ENCODE data around the gene SLC25A51.
A peak's percentile ranks its signal among the peaks of the same experiment; 100 is the strongest.
"Not testable (repeated sequence)": the region's sequence is repeated elsewhere in the genome, so short reads cannot be mapped to it uniquely, and the experiment has no call there.

The SLC25A51 gene

DNA sequence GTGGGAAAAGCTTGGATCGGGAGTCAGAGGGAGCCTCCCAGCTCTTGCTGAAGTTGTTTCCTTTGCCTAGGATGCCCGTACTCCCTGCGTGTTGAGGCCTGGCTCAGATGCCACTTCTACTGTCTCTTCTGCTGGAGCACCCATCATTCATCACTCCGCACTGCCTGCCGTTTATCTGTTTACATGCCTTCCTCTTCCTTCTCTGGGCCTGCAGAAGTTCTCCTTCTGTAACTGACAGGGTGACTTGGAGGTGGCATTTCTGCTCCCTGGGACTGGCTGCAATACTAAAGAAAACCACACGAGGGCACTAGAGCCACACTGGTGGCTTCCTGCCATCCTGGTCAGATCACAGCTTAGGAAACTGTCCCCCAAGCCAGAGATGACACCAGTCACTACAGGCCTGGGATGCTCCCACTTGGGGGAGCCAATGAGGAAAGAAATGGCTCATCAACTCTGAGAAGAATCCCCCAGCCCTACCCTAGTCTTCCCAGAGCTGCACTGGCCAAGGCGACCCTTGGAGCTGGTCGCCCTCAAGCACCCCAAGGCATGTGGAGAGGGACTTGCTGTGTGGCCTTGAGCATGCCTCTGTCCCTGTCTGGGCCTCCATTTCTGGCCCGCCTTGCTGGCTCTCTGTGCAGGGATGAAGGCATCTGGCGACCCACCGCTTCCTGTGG lies 9.7 kb upstream of the SLC25A51 start:
- Histone ChIP-seq H3K27me3 (ENCODE audit: control insufficient read depth, insufficient read depth, low read length) (no peaks in the 10 kb centered on the region), H3K4me1 (ENCODE audit: control insufficient read depth, insufficient read depth, low read length) (peaks cover 1% of the 10 kb centered on the region; the same call in 1 of the 2 replicates), H3K27ac (ENCODE audit: low read length) (no peak overlapping the region), H3K36me3 (ENCODE audit: control insufficient read depth, insufficient read depth, low read length) (peaks cover 5% of the 10 kb centered on the region; the same call in 1 of the 2 replicates), H3K9me3 (ENCODE audit: control insufficient read depth, insufficient read depth, low read length) (no peaks in the 10 kb centered on the region), H3K4me3 (ENCODE audit: low read length) (no peak overlapping the region)
- WGBS (ENCODE audit: insufficient coverage, insufficient read length), result no CpG with 5 or more reads among the region's 11 CpGs
- peak; percentile 87 for DNase-seq (ENCODE audit: low read depth, low spot score)

DNA sequence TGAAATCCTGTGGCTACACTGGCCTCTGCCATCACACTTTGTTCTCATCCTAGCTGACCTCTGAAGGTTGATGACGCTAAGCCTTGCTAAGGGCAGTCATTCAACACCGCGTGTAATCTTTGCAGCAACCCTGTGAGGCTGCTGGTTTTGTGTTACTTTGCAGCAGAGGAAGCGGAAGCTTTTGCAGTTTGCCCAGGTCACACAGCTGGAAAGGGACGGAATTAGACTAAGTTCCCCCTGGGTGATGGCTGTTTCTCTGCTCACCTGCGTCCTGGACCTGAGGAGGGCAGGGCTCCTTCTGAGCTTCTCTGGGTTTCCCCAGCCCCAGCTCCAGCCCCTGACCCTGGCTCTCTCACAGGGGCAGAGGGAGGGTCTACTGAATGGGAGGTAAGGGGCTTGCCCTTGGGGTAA lies 7.3 kb upstream of the SLC25A51 start:
- DNase-seq (ENCODE audit: low read depth, low spot score), result no peak
- peaks cover 1% of the 10 kb centered on the region; the same call in 1 of the 2 replicates for H3K4me1 ChIP-seq (ENCODE audit: control insufficient read depth, insufficient read depth, low read length)
- H3K27me3 ChIP-seq (ENCODE audit: control insufficient read depth, insufficient read depth, low read length), result no peaks in the 10 kb centered on the region
- H3K27ac ChIP-seq (ENCODE audit: low read length), result no peak overlapping the region
- no CpG with 5 or more reads among the region's 6 CpGs for WGBS (ENCODE audit: insufficient coverage, insufficient read length)
- no peaks in the 10 kb centered on the region for H3K36me3 ChIP-seq (ENCODE audit: control insufficient read depth, insufficient read depth, low read length)
- H3K9me3 ChIP-seq (ENCODE audit: control insufficient read depth, insufficient read depth, low read length), result no peaks in the 10 kb centered on the region
- no peak overlapping the region for H3K4me3 ChIP-seq (ENCODE audit: low read length)

DNA sequence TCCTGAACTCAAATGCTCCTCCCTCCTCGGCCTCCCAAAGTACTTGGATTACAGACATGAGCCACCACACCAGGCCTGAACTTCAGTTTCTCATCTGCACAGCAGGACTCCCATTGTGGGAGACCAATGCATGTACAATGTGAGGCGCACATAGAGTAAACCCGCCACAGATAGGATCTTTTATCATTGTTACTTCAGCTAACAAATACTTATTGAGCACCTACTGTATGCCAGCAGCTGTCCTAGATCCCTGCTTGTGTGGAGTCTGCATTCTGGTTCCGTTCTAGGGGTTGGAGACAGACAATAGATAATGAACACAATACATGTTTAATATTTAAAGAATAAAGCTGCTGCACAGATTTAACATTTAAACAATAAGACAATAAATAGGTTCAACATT lies 6.3 kb upstream of the SLC25A51 start:
- no peak for DNase-seq (ENCODE audit: low read depth, low spot score)
- H3K27me3 ChIP-seq (ENCODE audit: control insufficient read depth, insufficient read depth, low read length), result no peaks in the 10 kb centered on the region
- H3K36me3 ChIP-seq (ENCODE audit: control insufficient read depth, insufficient read depth, low read length), result no peaks in the 10 kb centered on the region
- H3K27ac ChIP-seq (ENCODE audit: low read length), result no peak overlapping the region
- peaks cover 1% of the 10 kb centered on the region; the same call in 1 of the 2 replicates for H3K4me1 ChIP-seq (ENCODE audit: control insufficient read depth, insufficient read depth, low read length)
- no peaks in the 10 kb centered on the region for H3K9me3 ChIP-seq (ENCODE audit: control insufficient read depth, insufficient read depth, low read length)
- no peak overlapping the region for H3K4me3 ChIP-seq (ENCODE audit: low read length)
- no CpG with 5 or more reads among the region's 4 CpGs for whole genome bisulfite sequencing (ENCODE audit: insufficient coverage, insufficient read length)

DNA sequence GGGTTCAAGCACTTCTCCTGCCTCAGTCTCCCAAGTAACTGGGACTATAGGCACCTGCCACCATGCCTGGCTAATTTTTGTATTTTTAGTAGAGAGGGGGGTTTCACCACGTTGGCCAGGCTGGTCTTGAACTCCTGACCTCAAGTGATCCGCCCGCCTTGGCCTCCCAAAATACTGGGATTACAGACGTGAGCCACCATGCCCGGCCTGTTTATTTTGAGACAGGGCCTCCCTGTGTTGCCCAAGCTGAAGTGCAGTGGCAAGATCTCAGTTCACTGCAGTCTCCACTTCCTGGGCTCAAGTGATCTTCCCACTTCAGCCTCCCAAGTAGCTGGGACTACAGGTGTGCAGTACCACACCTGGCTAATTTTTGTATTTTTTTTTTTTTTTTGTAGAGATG lies 5.9 kb upstream of the SLC25A51 start:
- not testable (repeated sequence) for H3K4me1 ChIP-seq (ENCODE audit: control insufficient read depth, insufficient read depth, low read length); H3K27ac ChIP-seq (ENCODE audit: low read length); H3K4me3 ChIP-seq (ENCODE audit: low read length); H3K9me3 ChIP-seq (ENCODE audit: control insufficient read depth, insufficient read depth, low read length); DNase-seq (ENCODE audit: low read depth, low spot score); H3K27me3 ChIP-seq (ENCODE audit: control insufficient read depth, insufficient read depth, low read length); H3K36me3 ChIP-seq (ENCODE audit: control insufficient read depth, insufficient read depth, low read length)
- WGBS (ENCODE audit: insufficient coverage, insufficient read length), result no CpG with 5 or more reads among the region's 5 CpGs

DNA sequence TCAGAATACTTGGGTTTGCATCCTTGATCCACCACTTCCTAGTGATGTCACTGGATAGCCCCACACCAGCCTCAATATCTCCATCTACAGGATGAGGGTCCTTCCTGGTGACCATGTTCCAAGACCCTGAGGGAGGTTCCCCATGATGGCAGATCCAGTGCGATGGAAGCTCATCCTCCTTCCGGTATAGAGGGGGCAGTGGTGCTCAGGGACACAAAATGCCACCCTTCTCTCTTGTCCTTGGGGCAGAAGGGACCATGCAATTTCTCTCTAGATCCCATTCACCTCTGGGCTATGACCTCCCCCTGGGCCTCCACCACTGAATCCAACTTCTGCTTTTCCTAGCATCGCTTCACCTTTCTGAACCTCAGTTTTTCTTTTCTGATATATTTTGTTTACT lies 5.4 kb upstream of the SLC25A51 start:
- H3K27ac ChIP-seq (ENCODE audit: low read length), result no peak overlapping the region
- H3K4me3 ChIP-seq (ENCODE audit: low read length), result no peak overlapping the region
- no CpG with 5 or more reads among the region's 3 CpGs for WGBS (ENCODE audit: insufficient coverage, insufficient read length)
- DNase-seq (ENCODE audit: low read depth, low spot score), result no peak
- H3K4me1 ChIP-seq (ENCODE audit: control insufficient read depth, insufficient read depth, low read length), result peaks cover 5% of the 10 kb centered on the region; the same call in 1 of the 2 replicates
- no peaks in the 10 kb centered on the region for H3K27me3 ChIP-seq (ENCODE audit: control insufficient read depth, insufficient read depth, low read length)
- no peaks in the 10 kb centered on the region for H3K36me3 ChIP-seq (ENCODE audit: control insufficient read depth, insufficient read depth, low read length)
- no peaks in the 10 kb centered on the region for H3K9me3 ChIP-seq (ENCODE audit: control insufficient read depth, insufficient read depth, low read length)

DNA sequence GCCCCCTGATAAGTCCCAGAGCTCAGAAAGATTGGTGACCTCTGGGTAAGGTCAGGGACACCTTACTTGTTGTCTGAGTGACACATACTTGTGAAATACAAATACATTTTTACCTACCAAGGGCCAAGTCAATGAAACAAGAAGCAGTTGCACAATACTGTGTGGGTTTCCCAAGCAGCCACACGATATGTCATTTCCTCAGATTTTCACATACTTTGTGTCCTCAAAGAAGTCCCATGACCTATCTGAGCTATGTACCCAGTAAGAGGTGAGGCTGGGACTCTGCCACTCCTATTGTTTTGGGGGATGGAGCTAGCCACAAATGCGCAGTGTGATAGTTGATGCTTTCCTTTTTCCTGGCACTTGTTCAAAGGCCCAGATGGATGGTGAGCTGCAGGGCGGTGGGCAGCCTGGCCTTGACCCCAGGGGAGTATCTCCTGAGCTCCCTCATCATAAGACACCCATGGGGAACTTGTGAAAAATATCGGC lies 4.8 kb upstream of the SLC25A51 start:
- no peaks in the 10 kb centered on the region for H3K9me3 ChIP-seq (ENCODE audit: control insufficient read depth, insufficient read depth, low read length)
- no CpG with 5 or more reads among the region's 4 CpGs for WGBS (ENCODE audit: insufficient coverage, insufficient read length)
- no peak overlapping the region for H3K4me3 ChIP-seq (ENCODE audit: low read length)
- peaks cover 3% of the 10 kb centered on the region; the same call in 1 of the 2 replicates for H3K4me1 ChIP-seq (ENCODE audit: control insufficient read depth, insufficient read depth, low read length)
- H3K27ac ChIP-seq (ENCODE audit: low read length), result no peak overlapping the region
- H3K36me3 ChIP-seq (ENCODE audit: control insufficient read depth, insufficient read depth, low read length), result no peaks in the 10 kb centered on the region
- DNase-seq (ENCODE audit: low read depth, low spot score), result no peak
- H3K27me3 ChIP-seq (ENCODE audit: control insufficient read depth, insufficient read depth, low read length), result no peaks in the 10 kb centered on the region

DNA sequence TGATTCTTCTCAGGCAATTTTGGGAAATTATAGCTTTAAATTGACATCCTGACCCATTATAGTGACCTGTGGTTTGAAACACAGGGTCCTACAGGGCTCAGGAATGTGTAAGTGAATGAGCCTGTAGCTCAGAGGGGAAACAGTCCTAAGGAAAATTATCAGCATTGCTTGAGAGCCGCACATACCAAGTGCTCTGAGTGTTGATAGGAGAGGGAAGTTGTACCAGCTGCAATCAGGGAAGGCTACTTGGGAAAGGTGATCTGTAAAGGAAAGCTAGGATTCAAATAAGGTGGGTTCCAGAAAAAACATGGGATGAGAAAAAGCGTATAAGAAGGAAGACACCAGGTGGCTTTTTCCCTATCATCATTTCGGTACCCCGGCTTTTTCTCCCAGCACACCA lies 4.4 kb upstream of the SLC25A51 start:
- H3K36me3 ChIP-seq (ENCODE audit: control insufficient read depth, insufficient read depth, low read length), result no peaks in the 10 kb centered on the region
- no CpG with 5 or more reads among the region's 4 CpGs for WGBS (ENCODE audit: insufficient coverage, insufficient read length)
- H3K27ac ChIP-seq (ENCODE audit: low read length), result no peak overlapping the region
- no peak overlapping the region for H3K4me3 ChIP-seq (ENCODE audit: low read length)
- DNase-seq (ENCODE audit: low read depth, low spot score), result no peak
- peaks cover 3% of the 10 kb centered on the region; the same call in 1 of the 2 replicates for H3K4me1 ChIP-seq (ENCODE audit: control insufficient read depth, insufficient read depth, low read length)
- H3K27me3 ChIP-seq (ENCODE audit: control insufficient read depth, insufficient read depth, low read length), result no peaks in the 10 kb centered on the region
- H3K9me3 ChIP-seq (ENCODE audit: control insufficient read depth, insufficient read depth, low read length), result no peaks in the 10 kb centered on the region

DNA sequence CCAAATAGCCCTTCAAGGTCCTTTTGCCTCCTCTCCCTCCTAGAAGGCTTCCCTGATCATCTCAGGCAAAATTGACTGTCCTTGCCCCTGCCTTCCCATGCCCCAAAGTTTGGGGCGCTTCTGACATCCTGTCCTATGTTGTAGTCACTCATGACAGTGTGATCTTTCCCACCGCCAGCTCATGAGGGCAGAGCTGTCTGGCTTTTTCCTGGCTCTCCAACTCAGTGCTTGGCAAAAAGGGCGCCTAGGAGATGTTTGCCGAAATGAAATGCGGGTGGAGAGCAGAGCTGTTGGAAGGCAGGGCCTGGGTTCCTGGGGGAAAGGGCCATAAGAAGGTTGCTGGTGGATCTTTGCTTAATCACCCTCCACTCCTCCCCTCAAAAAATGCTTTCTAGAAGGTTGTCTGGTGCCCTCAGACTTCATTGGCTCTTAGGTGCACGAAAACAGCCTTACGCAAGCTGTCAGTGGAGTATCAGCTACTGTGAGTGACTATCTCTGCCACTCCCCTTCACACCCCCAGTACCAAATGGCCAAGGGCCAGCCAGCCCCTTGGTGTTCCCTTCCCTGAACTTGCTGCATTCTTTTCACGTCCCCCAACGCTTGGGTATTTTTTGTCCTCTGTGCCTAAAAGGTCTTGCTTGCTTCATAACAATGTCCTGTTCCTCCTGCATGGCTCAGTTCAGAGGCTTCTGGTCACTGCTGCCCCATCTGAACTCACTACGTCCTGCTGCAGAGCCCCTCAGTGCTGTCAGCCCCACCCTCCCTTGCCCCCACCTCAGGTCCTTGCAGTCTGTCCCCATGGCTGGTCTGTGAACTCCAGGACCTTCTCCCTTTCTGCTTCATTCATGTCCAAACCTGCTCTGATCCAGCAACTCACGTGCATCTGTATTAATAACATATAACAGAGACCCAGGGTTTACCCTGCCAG lies 2.6 kb upstream of the SLC25A51 start:
- H3K36me3 ChIP-seq (ENCODE audit: control insufficient read depth, insufficient read depth, low read length), result no peaks in the 10 kb centered on the region
- no peak overlapping the region for H3K27ac ChIP-seq (ENCODE audit: low read length)
- no peaks in the 10 kb centered on the region for H3K27me3 ChIP-seq (ENCODE audit: control insufficient read depth, insufficient read depth, low read length)
- no peak overlapping the region for H3K4me3 ChIP-seq (ENCODE audit: low read length)
- peaks cover 3% of the 10 kb centered on the region; the same call in 1 of the 2 replicates for H3K4me1 ChIP-seq (ENCODE audit: control insufficient read depth, insufficient read depth, low read length)
- no CpG with 5 or more reads among the region's 11 CpGs for WGBS (ENCODE audit: insufficient coverage, insufficient read length)
- no peaks in the 10 kb centered on the region for H3K9me3 ChIP-seq (ENCODE audit: control insufficient read depth, insufficient read depth, low read length)
- DNase-seq (ENCODE audit: low read depth, low spot score), result no peak

DNA sequence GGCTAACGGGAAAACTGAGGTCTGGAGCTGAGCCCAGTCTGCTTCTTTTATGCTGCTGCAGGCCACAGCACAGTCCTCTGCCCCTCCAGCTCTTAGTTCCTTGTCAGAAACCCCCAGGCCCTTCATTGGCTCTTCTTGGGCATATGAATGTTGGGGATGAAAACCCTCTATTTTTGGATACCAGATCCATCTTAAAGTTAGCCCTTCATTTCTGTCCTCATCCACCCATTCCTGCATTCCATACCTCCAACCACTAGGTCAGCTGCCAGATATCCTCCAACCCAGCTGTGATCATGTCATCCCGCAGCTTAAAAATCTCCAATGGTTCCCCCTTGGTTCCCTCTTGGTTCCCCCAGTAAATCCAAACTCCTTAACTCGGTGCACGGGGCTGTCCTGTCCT lies 1.8 kb upstream of the SLC25A51 start:
- H3K4me3 ChIP-seq (ENCODE audit: low read length), result no peak overlapping the region
- H3K36me3 ChIP-seq (ENCODE audit: control insufficient read depth, insufficient read depth, low read length), result no peaks in the 10 kb centered on the region
- H3K4me1 ChIP-seq (ENCODE audit: control insufficient read depth, insufficient read depth, low read length), result peaks cover 3% of the 10 kb centered on the region; the same call in 1 of the 2 replicates
- no peak overlapping the region for H3K27ac ChIP-seq (ENCODE audit: low read length)
- no CpG with 5 or more reads among the region's 4 CpGs for WGBS (ENCODE audit: insufficient coverage, insufficient read length)
- no peak for DNase-seq (ENCODE audit: low read depth, low spot score)
- H3K27me3 ChIP-seq (ENCODE audit: control insufficient read depth, insufficient read depth, low read length), result no peaks in the 10 kb centered on the region
- H3K9me3 ChIP-seq (ENCODE audit: control insufficient read depth, insufficient read depth, low read length), result no peaks in the 10 kb centered on the region

DNA sequence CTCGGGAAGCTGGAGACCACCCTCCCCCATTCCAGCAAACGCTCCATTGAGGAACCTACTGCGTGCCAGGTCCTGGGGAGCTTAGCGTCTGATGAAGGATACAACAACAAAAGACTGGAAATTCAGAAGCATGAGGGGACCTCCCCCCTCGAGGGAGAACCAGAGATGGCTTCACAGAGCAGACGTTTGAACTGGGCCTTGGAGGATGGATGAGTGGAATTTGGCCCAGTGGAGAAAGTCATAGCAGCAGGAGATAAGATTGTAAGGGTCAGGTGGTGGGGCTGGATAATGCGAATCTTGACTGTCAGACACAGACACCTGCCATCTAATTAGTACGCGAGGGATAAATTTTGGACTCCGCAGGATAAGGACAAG lies 1.2 kb upstream of the SLC25A51 start:
- Histone ChIP-seq H3K4me1 (ENCODE audit: control insufficient read depth, insufficient read depth, low read length) (peaks cover 3% of the 10 kb centered on the region; the same call in 1 of the 2 replicates), H3K4me3 (ENCODE audit: low read length) (no peak overlapping the region), H3K27ac (ENCODE audit: low read length) (no peak overlapping the region), H3K36me3 (ENCODE audit: control insufficient read depth, insufficient read depth, low read length) (no peaks in the 10 kb centered on the region), H3K9me3 (ENCODE audit: control insufficient read depth, insufficient read depth, low read length) (no peaks in the 10 kb centered on the region), H3K27me3 (ENCODE audit: control insufficient read depth, insufficient read depth, low read length) (no peaks in the 10 kb centered on the region)
- no CpG with 5 or more reads among the region's 10 CpGs for WGBS (ENCODE audit: insufficient coverage, insufficient read length)
- no peak for DNase-seq (ENCODE audit: low read depth, low spot score)

Measured in iPS DF 6.9 (cell line).